K562 (cell line): ENCODE measurements around the gene UBE2L6. TPM values are rescaled to one million over a fixed set of nuclear protein-coding genes. Genes with fewer than 3 reads are reported as not detected.

Experiments used
- BCL6 ChIP-seq: fragments of 250-450 bp; sonication (Bioruptor Pico); IDR thresholded peaks from 2 replicates; pipeline ENCODE4 v1.4.0; 2020
- BCLAF1 ChIP-seq, 2 experiments: fragments of 450-650 bp in 1 of 2; IDR thresholded peaks; 2 replicates each; pipeline ENCODE4 v1.6.1; 2011 to 2017; ENCODE audit warnings: low read depth in 2 of 2, antibody characterized with exemption in 1 of 2, borderline replicate concordance in 1 of 2, low read length in 1 of 2, mild to moderate bottlenecking in 1 of 2, mixed read lengths in 1 of 2; ENCODE audit not compliant: control insufficient read depth in 1 of 2
- CTBP1 ChIP-seq: fragments of 450-650 bp; IDR thresholded peaks from 2 replicates; pipeline ENCODE4 v1.6.1; 2016; ENCODE audit warnings: borderline replicate concordance
- EWSR1 ChIP-seq: fragments of 450-650 bp; IDR thresholded peaks from 2 replicates; pipeline ENCODE4 v1.6.1; 2018; ENCODE audit warnings: borderline replicate concordance, mild to moderate bottlenecking, low read depth, moderate library complexity; ENCODE audit not compliant: partially characterized antibody
- ILK ChIP-seq: fragments of 450-650 bp; IDR thresholded peaks from 2 replicates; pipeline ENCODE4 v1.6.1; 2016; ENCODE audit warnings: missing genetic modification characterization, low read depth, mild to moderate bottlenecking, missing compliant biosample characterization, moderate library complexity, borderline replicate concordance
- IRF1 ChIP-seq: sonication (generic); formaldehyde crosslinking; IDR thresholded peaks from 2 replicates; pipeline ENCODE4 v1.8.0; 2022; ENCODE audit warnings: missing genetic modification reagents, mild to moderate bottlenecking, borderline replicate concordance
- JUNB ChIP-seq: fragments of 450-650 bp; formaldehyde crosslinking; conservative IDR thresholded peaks from 2 replicates; pipeline ENCODE4 v1.4.0; 2020; ENCODE audit warnings: mild to moderate bottlenecking
- MIER1 ChIP-seq: fragments of 450-650 bp; IDR thresholded peaks from 2 replicates; pipeline ENCODE4 v1.6.1; 2016; ENCODE audit warnings: antibody characterized with exemption, mild to moderate bottlenecking, low read depth
- MTA3 ChIP-seq: fragments of 450-650 bp; formaldehyde crosslinking; IDR thresholded peaks from 2 replicates; pipeline ENCODE4 v1.6.1; 2017; ENCODE audit warnings: mild to moderate bottlenecking, borderline replicate concordance
- NONO ChIP-seq, 2 experiments: fragments of 200-400 bp in 1 of 2; fragments of 450-650 bp in 1 of 2; formaldehyde crosslinking in 1 of 2; IDR thresholded peaks; 2 replicates each; pipeline ENCODE4 v1.6.1; 2017; ENCODE audit warnings: low read depth in 2 of 2, mild to moderate bottlenecking in 2 of 2, moderate library complexity in 2 of 2, low read length in 1 of 2
- SP1 ChIP-seq: sonication (generic); formaldehyde crosslinking; IDR thresholded peaks from 2 replicates; pipeline ENCODE4 v1.8.1; 2022; ENCODE audit warnings: mild to moderate bottlenecking, missing genetic modification reagents
- TAL1 ChIP-seq: fragments of 450-650 bp; IDR thresholded peaks from 2 replicates; pipeline ENCODE4 v1.6.1; 2016; ENCODE audit warnings: mild to moderate bottlenecking
- TCF7 ChIP-seq: sonication (generic); IDR thresholded peaks from 2 replicates; pipeline ENCODE4 v1.6.1; 2016; ENCODE audit warnings: antibody characterized with exemption, borderline replicate concordance
- ZBTB33 ChIP-seq: sonication (generic); formaldehyde crosslinking; IDR thresholded peaks from 2 replicates; pipeline ENCODE4 v1.8.1; 2023; ENCODE audit warnings: mild to moderate bottlenecking, missing genetic modification reagents
- ZMIZ1 ChIP-seq, 2 experiments: fragments of 150-350 bp in 1 of 2; IDR thresholded peaks; 2 replicates each; pipeline ENCODE4 v1.6.1; 2012 to 2016; ENCODE audit warnings: low read depth in 2 of 2, low read length in 2 of 2, mild to moderate bottlenecking in 1 of 2, moderate library complexity in 1 of 2
- ZNF695 ChIP-seq: fragments of 450-650 bp; formaldehyde crosslinking; IDR thresholded peaks from 2 replicates; pipeline ENCODE4 v1.4.0; 2020; ENCODE audit warnings: mild to moderate bottlenecking, moderate library complexity
- polyA plus RNA-seq, 8 experiments: library from polyadenylated mRNA; depleted of rRNA in 4 of 8; stranded (reverse) in 5 of 8; unstranded in 3 of 8; fragments of >200 nt; fragmentation: Nextera tagmentation in 2 of 8; fragmentation: Illumina TruSeq in 1 of 8; extraction: Ambion mirVana in 2 of 8; extraction: Trizol in 1 of 8; gene quantifications; 2 replicates each; pipeline versions ENCODE4 v1.2.1 to v1.2.3, GENCODE V29; 2011 to 2014; ENCODE audit warnings: inconsistent platforms in 1 of 8, missing spikeins in 1 of 8
- total RNA-seq, 7 experiments: library from RNA; depleted of rRNA in 6 of 7; stranded (reverse); fragments of >200 nt in 6 of 7; fragmentation: Illumina TruSeq in 2 of 7; extraction: Trizol in 2 of 7; gene quantifications; 2 replicates each; pipeline versions ENCODE4 v1.2.1 to v1.2.3, GENCODE V29; 2011 to 2021; ENCODE audit warnings: low replicate concordance in 1 of 7

Gene UBE2L6
- total and polyA plus RNA-seq, 9 of the 15 experiments (the other 6 are each of a cell fraction or from before 2014, with no cell fraction given) = 5.9 to 24.9 (median 9.7) TPM

GRCh38 chr11:57530596-57531507 is 36.6 kb downstream of the UBE2L6 start, which contains the start of gene TIMM10 (continued):
- TF ChIP-seq BCLAF1 (IDR thresholded peaks at IDR 0.05; ENCODE audit: borderline replicate concordance in 1 of 2, control insufficient read depth in 1 of 2, low read depth in 2 of 2, low read length in 1 of 2) = peak in 1 of 2 experiments; percentile 92; a peak in 2 of 4 replicates
- TF ChIP-seq BCL6 (CRISPR knock-in tag) = no peak
- no peak for TF ChIP-seq TCF7
- TF ChIP-seq EWSR1 = no peak
- TF ChIP-seq CTBP1 = peak; percentile 75
- peak in 1 of 2 experiments; percentile 78; a peak in 2 of 4 replicates for TF ChIP-seq ZMIZ1 (IDR thresholded peaks at IDR 0.05; ENCODE audit: low read depth in 2 of 2, low read length in 2 of 2)
- no peak for TF ChIP-seq IRF1
- TF ChIP-seq MIER1 = no peak
- TF ChIP-seq ILK (tag) = no peak
- no peak for TF ChIP-seq ZBTB33 (CRISPR knock-in tag)
- TF ChIP-seq ZNF695 = no peak
- TF ChIP-seq TAL1 = peak; percentile 91
- 0 out of 2 replicates have a peak, but pooled peaks have one; percentile 81 for TF ChIP-seq MTA3
- TF ChIP-seq SP1 (CRISPR knock-in tag) = no peak; the same call in none of the 2 replicates
- TF ChIP-seq JUNB (CRISPR knock-in tag) = no peak
- peak in 1 of 2 experiments; percentile 58; a peak in 2 of 4 replicates for TF ChIP-seq NONO (IDR thresholded peaks at IDR 0.05; ENCODE audit: low read depth in 2 of 2, low read length in 1 of 2)
